Jurkat, Clone E6-1 (cell line): ENCODE data around the gene ZNF609.

Experiments used
- DNase-seq: peaks from one replicate; pipeline ENCODE4 v3.0.0-alpha.2; 2011; ENCODE audit warnings: low read depth, low spot score
- H3K4me3 ChIP-seq: 2 replicates; pipeline ENCODE4 v1.5.1; 2011; ENCODE audit warnings: mild to moderate bottlenecking, low read length, control low read depth, moderate library complexity

ZNF609 gene

DNA sequence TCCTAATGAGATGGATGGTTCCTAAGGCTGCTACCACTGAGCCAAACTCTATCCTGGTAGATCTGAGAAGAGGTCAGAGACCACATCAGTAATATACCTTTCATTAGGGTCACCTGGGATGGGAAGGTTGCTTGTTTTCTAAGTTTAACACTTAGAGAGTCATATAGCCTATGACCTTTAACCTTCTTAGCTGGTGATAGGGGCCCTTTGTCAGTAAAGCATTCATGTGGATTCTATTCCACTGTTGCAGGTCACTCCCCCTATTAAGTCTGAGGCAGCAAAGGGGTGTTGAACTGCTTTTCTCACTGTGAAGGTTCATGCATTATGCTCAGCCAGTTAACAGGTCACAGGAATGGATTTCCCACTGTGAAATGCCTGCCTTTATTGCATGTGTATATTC lies 6.1 kb upstream of the ZNF609 start:
- H3K4me3 ChIP-seq: no peak overlapping the region
- no peak for DNase-seq

DNA sequence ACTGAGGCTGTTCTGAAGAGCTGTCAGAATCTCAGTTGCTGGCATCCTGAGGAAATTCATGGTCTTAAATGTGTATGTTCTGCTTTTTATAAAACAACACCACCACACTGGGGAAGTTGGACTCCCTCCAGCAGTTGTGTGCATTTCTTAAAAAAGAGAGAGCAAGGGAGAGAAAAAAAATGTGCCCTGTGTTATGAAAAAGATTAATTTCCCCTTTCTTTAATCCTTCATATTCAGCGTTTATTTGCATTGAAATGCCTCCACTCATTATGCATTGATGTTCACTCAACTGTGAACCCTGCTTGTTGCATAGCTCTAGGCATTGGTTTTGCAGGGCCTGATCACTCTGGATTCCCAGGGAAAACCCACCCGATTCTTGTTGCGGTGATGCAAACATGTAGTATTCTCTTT lies 4.4 kb upstream of the ZNF609 start:
- no peak overlapping the region for H3K4me3 ChIP-seq

DNA sequence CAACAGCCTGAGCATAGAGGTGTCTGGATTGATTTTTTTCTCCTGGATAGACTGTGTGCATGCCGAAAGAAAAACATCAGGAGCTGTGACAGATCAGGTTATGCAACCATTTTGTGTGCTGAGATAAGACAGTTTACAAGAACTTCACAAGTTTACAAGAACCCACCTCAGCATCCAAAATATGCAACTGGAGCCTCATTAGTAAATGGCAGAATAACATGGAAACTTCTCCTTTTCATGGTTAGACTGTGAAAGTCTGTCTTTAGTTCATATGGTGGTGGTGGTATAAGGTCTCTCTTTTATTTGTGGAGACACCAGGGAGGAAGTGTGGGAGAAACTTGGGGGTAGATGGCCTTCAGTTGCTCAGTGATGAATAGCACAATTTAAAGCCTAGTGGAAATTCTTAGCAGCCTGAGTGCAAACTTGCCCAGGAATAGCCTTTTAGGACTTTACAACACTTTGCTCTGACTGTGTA lies 3.7 kb upstream of the ZNF609 start:
- no peak for DNase-seq
- no peak overlapping the region for H3K4me3 ChIP-seq

More for the DNA sequence above, 4.4 kb upstream of the ZNF609 start:
- no peak for DNase-seq

DNA sequence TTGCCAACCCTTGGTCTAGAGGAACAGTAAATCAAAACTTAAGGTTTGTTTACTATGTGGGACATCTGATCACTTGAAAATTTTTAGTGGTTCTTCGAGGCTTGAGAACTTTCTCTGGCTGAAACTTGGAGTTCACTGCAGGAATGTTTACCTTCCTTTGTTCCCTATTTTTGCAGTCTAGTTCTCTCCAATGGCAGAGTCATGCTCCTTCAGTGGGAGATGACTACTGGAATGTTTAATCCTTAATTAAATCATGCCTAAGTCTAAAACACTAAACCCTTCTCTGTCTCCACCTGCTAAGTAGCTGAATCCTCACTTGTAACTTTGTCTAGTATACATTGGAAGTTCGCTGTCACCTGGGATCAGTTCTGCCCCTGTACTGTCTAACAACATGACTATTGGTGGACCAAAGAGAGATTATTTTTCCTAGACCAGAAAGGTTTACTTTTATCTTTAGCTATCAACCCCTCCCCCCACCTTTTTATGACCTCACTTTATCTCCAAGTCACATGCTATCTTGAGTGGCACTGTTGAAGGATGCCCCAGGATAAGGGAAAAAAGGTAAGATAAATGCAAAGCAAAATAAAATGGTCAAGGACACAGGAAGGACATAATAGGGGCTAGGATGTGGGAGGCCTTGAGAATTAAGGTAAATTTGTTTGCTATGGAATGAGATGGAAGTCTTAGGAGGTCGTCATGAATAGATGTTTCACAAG lies 1.2 kb upstream of the ZNF609 start:
- no peak overlapping the region for H3K4me3 ChIP-seq
- DNase-seq: no peak

DNA sequence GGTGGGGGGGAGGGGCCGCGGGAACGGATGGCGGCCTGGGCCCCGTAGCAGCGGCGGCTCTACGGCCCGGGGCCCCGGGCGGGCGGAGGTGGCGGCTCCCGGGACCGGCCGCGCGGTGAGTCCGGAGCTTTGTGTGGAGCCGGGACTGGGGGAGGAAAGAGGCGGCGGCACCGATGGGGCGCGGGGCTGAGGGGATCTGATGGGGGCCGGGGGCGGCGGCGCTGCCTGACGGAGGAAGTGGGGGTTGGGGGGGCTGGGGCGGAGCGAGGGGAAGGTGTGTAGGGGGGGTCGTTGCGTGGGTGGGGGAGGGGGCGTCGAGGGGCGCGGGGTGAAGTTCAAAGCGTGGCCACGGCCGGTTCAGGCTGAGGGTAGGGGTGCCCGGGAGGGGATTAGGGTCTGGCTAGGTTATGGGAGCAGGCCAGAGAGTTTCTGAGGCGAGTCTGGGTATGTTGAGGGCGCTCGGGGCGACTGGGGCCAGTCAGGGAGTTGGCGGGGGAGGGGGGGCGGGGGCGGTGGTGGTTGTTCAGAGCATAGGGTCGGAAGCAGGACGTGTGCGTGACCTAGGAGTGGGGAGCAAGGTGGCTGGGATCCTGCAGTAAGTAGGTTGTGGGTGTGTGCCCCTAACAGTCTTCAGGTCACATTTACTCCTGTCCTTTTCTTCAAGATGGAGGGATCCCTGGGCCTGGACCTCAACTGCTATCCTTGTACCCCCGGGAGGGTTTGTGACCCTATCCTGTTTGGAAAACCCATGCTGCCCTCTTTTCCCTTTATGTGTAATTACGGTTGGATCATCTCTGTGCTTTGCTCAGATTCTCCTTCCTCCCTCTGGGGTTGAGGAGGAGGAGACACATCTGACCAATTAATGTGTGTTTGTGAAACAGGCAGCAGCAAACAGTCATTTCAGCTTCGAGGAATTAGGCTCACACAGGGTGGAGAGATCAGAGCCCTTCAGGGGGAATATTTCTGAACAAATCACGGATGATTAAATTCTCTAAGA lies 644 bp downstream of the ZNF609 start:
- DNase-seq: peak; percentile 46

DNA sequence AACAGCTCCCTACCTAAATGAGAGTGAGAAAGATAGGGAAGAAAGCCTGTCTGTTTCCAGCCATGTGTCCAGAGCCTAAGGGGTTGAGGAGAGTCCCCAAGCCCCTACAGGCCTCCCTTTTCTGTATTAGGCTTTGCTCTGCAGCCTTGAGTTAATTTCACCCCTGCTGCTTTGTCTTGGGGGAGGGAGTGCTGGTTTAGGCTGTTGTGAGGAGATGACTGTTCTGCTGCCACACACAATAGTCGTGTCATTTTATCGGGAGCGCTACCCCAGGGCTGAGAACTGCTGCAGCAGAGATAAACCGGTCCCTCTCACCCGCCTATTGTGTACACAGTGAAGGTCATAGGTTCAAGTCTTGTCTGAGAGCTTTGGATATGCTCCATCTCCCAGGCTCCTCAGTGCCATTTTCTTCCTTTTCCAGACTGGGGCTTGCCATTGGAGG lies 1.4 kb downstream of the ZNF609 start:
- H3K4me3 ChIP-seq: peak overlapping the region; percentile 80
- no peak for DNase-seq

More for the DNA sequence above, 644 bp downstream of the ZNF609 start:
- H3K4me3 ChIP-seq: peak overlapping the region; percentile 80

DNA sequence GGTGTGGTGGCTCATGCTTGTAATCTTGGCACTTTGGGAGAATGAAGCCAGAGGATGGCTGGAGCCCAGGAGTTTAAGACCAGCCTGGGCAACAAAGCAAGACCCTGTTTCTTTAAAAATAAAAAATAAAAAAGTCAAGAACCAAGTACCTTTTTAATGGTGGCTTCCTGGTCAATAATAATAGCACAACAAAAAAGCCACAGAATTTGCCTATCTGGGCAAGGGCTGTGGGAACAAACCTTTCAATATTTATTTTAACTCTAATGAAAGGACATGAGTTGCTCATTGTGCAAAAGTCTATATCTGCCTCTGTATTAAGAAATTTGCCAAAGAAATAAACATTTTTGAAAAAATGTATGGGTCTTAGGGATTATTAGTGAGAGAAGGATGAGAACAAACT lies 2.1 kb downstream of the ZNF609 start:
- no peak for DNase-seq
- H3K4me3 ChIP-seq: no peak overlapping the region

DNA sequence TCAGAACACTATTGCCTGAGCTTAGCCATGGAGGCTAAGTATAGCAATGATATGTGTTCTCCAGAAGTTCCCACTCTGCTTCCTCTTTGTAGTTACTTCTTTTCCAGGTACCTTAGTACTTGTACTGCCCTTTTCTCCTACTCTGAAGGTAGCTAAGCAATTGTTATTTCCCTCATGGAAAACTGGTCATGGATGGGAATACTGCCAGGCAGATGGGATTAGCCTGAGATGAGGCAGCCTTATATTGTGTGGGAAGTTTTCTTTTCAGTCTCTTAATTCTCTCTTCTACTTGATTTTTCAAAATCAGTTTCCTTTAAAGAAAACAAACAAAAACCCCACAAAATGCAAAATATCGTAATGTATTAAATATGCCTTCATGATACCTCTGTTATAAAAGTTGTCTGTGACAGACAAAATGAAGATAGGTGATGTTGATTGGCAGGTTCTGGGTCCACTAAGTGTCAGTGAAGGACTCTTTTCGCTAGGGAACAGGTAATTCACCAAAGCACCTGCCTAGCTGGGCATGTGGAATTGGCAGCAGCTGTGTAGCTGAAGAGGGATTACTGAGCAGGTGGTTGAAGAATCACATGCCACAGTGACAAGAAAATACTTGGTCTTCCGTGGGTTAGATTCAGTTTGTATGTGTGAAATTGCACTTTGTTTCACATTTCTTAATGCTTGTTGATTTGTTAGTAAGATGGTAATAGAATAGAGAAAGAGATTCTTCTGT lies 4.1 kb downstream of the ZNF609 start:
- DNase-seq: no peak
- no peak overlapping the region for H3K4me3 ChIP-seq

DNA sequence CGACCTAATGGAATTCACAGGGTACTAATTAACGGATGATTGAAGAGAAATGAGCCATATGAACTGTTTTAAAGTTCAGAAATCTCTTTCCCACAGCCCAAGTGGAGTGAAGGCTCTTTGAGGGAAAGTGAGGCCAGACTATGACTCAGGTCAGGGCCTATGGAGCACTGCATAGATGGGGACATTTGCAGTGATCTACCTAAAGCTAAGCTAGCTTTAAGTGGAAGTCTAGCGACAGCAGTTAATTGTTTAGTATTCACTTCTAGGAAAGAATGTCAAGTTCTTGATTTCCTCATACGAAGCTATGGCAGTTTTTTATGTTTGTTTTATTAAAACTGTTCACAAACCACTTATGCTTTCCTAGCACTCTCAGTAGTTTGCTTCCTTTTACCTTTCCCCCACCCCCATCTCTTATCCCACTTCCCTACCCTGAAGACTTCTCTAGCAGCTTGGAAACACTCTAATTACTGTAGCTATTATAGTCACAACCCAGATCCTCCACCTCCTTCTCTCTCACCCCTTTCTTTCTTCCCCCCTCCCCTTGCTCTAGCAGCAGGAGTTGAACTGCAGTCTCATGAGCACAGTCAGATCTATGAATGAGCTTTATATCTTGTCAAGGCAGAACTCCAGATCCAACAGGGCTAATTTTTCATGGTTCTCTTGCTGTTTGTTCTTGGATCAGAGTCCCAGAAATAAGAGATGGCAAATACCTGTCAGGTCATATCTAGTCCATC lies 6.2 kb downstream of the ZNF609 start:
- H3K4me3 ChIP-seq: no peak overlapping the region
- no peak for DNase-seq

DNA sequence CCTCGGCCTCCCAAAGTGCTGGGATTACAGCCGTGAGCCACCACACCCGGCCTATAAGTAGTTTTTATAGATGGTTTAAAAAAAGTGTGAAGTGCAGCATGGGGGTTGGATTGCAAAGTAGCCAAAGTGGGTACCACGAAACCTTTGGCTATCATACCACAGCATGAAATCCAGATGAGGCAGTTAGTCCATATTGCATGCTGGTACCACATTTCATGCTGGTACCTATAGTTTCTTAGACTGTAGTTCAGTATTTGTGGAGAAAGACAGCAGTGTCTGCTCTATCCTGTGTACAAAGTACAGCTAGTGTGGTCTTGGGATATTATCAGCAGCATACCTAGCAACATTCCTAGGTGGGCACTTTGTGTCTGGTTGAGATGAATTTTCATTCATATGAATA lies 11.8 kb downstream of the ZNF609 start:
- no peak overlapping the region for H3K4me3 ChIP-seq

DNA sequence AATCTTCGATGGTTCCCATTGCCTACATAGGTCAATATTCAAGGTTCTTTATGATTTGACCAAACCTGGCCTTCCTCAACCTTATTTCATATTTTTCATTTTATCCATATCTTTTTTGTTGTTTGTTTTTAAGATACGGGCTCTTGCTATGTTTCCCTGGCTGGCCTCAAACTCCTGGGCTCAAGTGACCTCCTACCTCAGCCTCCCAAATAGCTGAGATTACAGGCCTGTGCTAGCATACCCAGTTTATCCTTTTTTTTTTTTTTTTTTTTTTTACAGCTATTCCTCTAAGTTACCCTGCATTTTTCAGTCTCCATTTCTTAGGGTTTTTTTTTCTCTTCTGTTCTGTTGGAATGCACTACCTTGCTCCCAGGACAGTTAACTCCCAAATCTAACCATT lies 14.5 kb downstream of the ZNF609 start:
- DNase-seq: no peak
- no peak overlapping the region for H3K4me3 ChIP-seq

More for the DNA sequence above, 11.8 kb downstream of the ZNF609 start:
- DNase-seq: no peak

DNA sequence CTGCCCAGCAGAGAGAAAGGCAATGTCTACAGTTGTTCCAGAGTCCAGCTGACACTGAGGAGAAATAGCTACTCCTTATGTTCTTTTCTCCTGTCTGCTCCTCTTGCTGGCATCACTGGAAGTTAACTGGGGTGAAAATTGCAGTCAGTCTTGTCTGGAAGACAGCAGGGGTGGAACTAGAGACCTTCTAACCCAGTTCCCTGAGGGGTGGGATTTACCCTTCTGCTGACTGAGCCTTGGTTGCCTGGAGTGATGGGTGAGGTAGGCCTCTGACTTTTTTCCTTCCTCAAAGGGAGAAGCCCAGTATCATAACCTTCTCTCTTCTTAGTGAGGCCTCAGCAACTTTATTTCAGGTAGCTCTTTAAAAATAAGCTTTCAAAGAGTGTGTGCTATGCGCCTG lies 16.2 kb downstream of the ZNF609 start:
- no peak overlapping the region for H3K4me3 ChIP-seq
- DNase-seq: no peak

DNA sequence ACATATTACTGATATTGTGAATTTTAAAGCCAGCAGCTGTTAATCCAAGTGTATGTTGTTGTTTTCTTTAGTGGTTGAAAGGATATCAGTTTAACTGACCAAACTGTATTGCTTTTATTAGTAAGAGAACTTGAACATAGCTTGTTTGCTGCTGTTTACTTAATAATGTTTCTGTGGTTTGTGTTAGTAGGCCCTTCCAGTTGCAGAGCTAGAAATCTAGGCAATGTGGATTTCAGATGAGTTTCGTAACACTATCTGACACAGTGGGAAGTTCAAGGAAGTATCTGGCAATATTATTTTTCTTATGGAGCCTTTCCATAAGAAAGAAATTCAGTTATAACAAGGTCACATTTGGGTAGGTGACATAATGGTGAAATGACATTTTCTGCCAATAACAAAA lies 18.5 kb downstream of the ZNF609 start:
- no peak overlapping the region for H3K4me3 ChIP-seq
- DNase-seq: no peak

DNA sequence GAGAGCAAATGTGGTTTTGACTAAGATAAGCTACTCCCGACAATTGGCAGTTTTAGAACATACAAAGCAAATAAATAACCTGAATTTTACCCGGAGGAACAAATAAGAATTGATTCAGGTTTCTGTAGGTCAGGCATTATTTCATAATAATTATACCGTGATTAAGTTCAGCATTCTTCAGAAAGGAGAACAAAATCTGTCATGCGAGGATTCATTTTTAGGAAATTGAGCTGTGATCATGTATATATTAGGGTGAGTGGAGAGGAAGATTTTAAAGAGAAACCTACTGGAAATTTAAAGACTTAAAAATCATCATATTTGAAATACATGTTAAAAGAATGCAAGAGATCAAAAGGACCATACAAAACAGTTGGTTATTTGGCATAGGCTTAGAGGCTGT lies 20.5 kb downstream of the ZNF609 start:
- H3K4me3 ChIP-seq: no peak overlapping the region
- no peak for DNase-seq

DNA sequence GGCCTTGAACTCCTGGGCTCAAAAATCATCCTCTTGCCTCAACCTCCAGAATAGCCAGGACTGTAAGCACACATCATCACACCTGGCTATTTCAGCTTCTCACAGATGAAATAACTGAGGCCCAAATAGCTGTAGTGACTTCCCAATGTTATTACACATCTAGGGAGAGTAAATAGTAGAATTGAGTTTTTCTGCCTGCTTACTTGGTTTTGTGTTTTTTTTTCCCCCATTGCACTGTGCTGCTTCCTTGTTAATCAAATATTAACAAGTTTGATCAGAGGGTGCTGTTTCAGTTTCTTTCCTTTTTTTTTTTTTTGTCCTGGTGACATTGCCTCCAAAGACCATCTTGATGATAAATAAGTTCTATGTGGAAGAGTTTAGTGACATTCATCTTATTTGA lies 23.4 kb downstream of the ZNF609 start:
- DNase-seq: no peak
- H3K4me3 ChIP-seq: no peak overlapping the region

DNA sequence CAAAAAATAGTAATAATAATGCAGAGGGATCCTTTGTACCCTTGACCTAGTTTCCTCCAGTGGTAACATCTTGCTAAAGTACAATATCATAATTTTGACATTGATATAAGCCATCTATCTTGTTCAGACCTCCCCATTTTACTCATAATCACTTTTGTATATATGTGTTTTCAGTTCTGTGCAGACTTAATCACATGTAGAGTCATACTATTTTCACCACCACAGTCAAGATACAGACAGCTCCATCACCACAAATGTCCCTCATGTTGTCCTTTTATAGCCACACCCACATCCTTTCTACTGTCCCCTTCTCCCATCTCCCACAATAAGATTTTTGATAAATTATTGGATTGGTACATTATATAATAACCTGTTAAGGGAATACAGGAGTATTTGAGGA lies 25.4 kb downstream of the ZNF609 start:
- no peak for DNase-seq

DNA sequence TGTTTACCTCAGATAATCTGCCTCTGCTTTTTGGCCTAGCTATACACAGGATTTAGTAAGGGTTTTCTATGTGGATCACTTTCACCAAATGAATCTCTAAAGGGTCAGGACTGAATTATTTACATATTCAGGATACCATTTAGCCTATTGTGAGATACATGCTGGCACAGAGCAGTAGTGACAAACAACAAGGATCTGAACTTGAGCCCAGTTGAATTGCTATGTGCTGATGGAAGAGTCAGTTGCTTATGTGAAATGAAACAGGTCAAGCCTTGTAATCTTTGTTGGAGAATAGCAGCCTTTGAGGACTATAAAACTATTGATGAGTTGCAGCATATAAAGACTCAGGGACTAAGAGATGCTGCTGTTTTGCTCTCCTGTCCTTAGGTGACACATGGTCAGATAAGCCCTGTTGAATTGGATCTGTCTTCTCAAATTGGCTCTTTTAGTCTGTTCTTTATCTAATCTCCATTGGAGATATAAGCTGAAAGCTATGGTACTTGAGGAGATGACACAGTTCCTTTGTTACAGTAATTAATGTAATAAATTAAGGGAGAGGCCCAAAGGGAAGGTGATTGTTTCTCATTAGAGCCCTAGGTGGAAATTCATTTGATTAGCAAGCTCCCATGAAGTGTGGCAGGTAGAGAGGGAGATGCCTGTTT lies 30.4 kb downstream of the ZNF609 start:
- no peak for DNase-seq
- no peak overlapping the region for H3K4me3 ChIP-seq

More for the DNA sequence above, 25.4 kb downstream of the ZNF609 start:
- H3K4me3 ChIP-seq: no peak overlapping the region

DNA sequence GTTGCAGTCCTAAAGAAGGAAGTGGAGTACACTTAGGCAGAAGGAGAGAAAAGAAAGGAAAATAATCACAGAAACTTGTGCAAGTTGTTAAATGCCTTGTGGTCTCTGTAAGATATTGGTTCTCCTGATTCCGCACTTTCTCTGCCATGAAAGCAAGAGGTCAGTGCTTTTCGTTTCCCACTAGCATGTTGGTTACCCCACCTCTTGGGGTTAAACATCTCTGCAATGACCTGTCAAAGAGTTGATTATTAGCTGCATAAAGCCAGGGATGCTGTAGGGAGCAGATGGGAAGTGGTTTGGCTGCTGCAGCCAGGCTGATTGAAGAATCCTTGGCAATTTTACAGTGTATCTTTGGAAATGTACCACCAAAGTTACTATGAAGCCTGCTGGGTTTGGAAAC lies 33.3 kb downstream of the ZNF609 start:
- no peak overlapping the region for H3K4me3 ChIP-seq
- DNase-seq: no peak
